Measurements from ENCODE around the gene FOCAD.
"Not testable (repeated sequence)": the region's sequence is repeated elsewhere in the genome, so short reads cannot be mapped to it uniquely, and the experiment has no call there.

FOCAD gene

DNA sequence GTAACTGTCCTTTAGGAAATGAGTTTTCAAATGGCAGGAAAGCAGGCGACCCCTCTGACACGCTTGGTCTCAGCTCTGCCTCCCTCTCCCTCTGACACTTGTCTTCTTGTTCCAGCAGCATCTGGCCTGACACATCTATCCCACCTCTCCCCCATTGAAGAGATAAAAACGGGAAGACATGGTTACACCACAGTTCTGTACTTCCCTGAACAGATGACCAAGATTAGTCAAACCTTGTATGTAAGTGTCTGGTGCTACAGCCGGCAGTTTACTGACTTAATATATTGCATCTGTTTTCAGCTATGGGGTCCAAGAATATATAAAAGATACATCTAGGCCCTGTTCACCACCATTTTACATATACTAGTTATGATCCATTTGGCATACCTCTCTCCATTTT lies 32.1 kb upstream of the FOCAD start:
- Mint-ChIP-seq H3K4me3 (no peak overlapping the region), H3K4me1 (no peaks in the 10 kb centered on the region), H3K36me3 (ENCODE audit: insufficient read depth) (no peaks in the 10 kb centered on the region), H3K27ac (ENCODE audit: low read depth) (no peak overlapping the region), H3K9me3 (no peaks in the 10 kb centered on the region), H3K27me3 (peaks cover 19% of the 10 kb centered on the region)
- ATAC-seq (replicated peaks; ENCODE audit: extremely low read depth, poor library complexity, severe bottlenecking) (no peak), DNase-seq (ENCODE audit: low spot score in 2 of 2) (no peak)

DNA sequence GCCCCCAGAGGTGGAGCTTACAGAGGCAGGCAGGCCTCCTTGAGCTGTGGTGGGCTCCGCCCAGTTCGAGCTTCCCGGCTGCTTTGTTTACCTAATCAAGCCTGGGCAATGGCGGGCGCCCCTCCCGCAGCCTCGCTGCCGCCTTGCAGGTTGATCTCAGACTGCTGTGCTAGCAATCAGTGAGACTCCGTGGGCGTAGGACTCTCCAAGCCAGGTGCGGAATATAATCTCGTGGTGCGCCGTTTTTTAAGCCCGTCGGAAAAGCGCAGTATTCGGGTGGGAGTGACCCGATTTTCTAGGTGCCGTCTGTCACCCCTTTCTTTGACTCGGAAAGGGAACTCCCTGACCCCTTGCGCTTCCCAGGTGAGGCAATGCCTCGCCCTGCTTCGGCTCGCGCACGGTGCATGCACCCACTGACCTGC lies 25.8 kb upstream of the FOCAD start:
- not testable (repeated sequence) for H3K36me3 Mint-ChIP-seq (ENCODE audit: insufficient read depth); H3K4me1 Mint-ChIP-seq; H3K9me3 Mint-ChIP-seq; ATAC-seq (replicated peaks; ENCODE audit: extremely low read depth, poor library complexity, severe bottlenecking); H3K4me3 Mint-ChIP-seq; H3K27me3 Mint-ChIP-seq
- peak overlapping the region; percentile 60 for H3K27ac Mint-ChIP-seq (ENCODE audit: low read depth)
- DNase-seq (ENCODE audit: low spot score in 2 of 2), result peak in 1 of 2 donors; percentile 28

DNA sequence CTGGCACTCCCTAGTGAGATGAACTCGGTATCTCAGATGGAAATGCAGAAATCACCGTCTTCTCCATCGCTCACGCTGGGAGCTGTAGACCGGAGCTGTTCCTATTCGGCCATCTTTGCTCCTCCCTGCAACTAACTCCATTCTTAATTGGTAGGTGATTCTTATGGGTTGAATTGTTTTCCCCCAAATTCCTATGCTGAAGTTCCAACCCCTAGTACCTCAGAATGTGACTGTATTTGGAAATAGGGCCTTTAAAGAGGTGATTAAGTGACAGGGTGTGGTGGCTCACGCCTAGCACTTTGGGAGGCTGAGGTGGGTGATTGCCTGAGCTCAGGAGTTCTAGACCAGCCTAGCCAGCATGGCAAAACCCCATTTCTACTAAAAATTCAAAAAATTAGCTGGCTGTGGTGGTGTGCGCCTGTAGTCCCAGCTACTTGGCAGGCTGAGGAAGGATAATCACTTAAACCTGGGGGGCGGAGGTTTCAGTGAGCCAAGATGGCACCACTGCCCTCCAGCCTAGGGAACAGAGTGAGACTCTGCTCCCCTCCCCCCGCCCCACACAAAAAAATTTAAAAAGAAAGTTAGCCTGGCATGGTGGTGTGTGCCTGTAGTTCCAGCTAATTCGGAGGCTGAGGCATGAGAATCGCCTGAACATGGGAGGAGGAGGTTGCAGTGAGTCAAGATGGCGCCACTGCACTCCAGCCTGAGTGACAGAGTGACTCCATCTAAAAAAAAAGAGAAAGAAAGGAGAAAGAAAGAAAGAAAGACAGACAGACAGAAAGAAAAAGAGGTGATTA lies 25.2 kb upstream of the FOCAD start:
- no peak for DNase-seq (ENCODE audit: low spot score in 2 of 2)
- no peaks in the 10 kb centered on the region for H3K4me1 Mint-ChIP-seq
- peak overlapping the region; percentile 60 for H3K27ac Mint-ChIP-seq (ENCODE audit: low read depth)
- H3K4me3 Mint-ChIP-seq, result no peak overlapping the region
- no peaks in the 10 kb centered on the region for H3K27me3 Mint-ChIP-seq
- H3K9me3 Mint-ChIP-seq, result no peaks in the 10 kb centered on the region
- ATAC-seq (replicated peaks; ENCODE audit: extremely low read depth, poor library complexity, severe bottlenecking), result peak; percentile 28
- H3K36me3 Mint-ChIP-seq (ENCODE audit: insufficient read depth), result peaks cover 6% of the 10 kb centered on the region

DNA sequence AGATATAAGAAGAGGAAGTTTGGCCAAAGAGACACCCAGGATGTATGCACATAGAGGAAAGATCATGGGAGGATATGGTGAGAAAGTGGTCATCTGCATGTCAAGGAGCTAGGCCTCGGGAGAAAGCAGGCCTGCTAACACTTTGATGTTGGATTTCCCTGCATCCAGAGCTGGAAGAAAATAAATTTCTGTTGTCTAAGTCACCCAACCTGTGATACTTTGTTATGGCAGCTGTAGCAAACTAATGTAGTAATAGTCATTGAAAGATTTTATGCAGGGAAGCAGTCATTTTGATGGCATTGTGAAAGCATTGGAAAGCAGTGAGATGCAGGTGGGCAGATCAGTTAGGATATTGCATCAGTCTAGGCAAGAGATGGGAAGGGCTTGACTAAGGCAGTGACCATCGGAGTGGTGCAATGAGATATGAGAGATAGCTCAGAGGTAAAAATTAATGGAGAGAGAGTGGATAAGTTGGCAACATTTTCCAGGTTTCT lies 24.5 kb upstream of the FOCAD start:
- H3K9me3 Mint-ChIP-seq, result no peaks in the 10 kb centered on the region
- no peaks in the 10 kb centered on the region for H3K4me1 Mint-ChIP-seq
- peaks cover 6% of the 10 kb centered on the region for H3K36me3 Mint-ChIP-seq (ENCODE audit: insufficient read depth)
- no peak overlapping the region for H3K27ac Mint-ChIP-seq (ENCODE audit: low read depth)
- no peak overlapping the region for H3K4me3 Mint-ChIP-seq
- ATAC-seq (replicated peaks; ENCODE audit: extremely low read depth, poor library complexity, severe bottlenecking) (no peak), DNase-seq (ENCODE audit: low spot score in 2 of 2) (no peak)
- H3K27me3 Mint-ChIP-seq, result no peaks in the 10 kb centered on the region

DNA sequence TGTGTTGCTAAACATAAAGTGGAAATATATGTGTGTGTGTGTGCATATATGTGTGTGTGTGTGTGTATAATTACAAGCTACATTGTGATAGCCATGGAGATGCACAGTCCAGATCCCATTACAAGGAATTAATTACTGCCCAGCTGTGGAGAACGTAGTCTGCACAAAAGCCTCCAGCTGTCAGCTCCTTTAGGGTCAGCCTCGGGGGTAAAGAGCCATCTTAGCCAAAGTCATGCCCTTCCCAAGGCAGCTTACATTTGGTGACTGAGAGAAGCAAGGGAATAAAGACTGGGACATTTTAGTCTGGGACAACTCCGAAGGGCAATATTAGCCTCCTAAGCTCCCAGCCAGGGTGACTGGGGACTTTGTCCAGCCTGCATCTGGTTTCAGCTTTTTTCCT lies 21.9 kb upstream of the FOCAD start:
- ATAC-seq (replicated peaks; ENCODE audit: extremely low read depth, poor library complexity, severe bottlenecking), result no peak
- Mint-ChIP-seq H3K27ac (ENCODE audit: low read depth) (no peak overlapping the region), H3K36me3 (ENCODE audit: insufficient read depth) (peaks cover 6% of the 10 kb centered on the region)

GRCh38 chr9:20663133-20663532 lies 20.9 kb upstream of the FOCAD start:
- no peak overlapping the region for H3K4me3 Mint-ChIP-seq
- H3K4me1 Mint-ChIP-seq, result no peaks in the 10 kb centered on the region
- H3K27me3 Mint-ChIP-seq, result no peaks in the 10 kb centered on the region
- no peak for ATAC-seq (replicated peaks; ENCODE audit: extremely low read depth, poor library complexity, severe bottlenecking)
- H3K36me3 Mint-ChIP-seq (ENCODE audit: insufficient read depth), result peaks cover 6% of the 10 kb centered on the region
- no peak for DNase-seq (ENCODE audit: low spot score in 2 of 2)
- no peak overlapping the region for H3K27ac Mint-ChIP-seq (ENCODE audit: low read depth)
- H3K9me3 Mint-ChIP-seq, result no peaks in the 10 kb centered on the region

More for the DNA sequence above, 21.9 kb upstream of the FOCAD start:
- Mint-ChIP-seq H3K4me1 (no peaks in the 10 kb centered on the region), H3K9me3 (no peaks in the 10 kb centered on the region), H3K27me3 (no peaks in the 10 kb centered on the region), H3K4me3 (no peak overlapping the region)
- no peak for DNase-seq (ENCODE audit: low spot score in 2 of 2)

DNA sequence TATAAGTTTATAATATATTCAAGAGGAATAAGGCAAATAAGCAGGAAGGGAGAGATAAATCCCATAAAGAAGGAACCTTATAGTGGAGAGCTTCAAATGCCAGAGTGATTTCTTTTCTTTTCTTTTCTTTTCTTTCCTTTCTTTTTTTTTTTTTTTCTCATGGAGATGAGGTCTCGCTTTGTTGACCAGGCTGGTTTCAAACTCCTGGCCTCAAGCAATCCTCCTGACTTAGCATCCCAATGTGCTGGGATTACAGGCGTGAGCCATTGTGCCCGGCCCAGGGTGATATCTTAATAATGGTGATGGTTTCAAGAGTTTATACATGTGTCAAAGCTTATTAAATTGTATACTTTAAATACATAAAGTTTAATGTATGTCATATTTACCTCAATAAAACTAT lies 19.6 kb upstream of the FOCAD start:
- Mint-ChIP-seq H3K9me3 (no peaks in the 10 kb centered on the region), H3K4me1 (no peaks in the 10 kb centered on the region), H3K27ac (ENCODE audit: low read depth) (no peak overlapping the region), H3K4me3 (no peak overlapping the region), H3K36me3 (ENCODE audit: insufficient read depth) (peaks cover 2% of the 10 kb centered on the region), H3K27me3 (no peaks in the 10 kb centered on the region)
- no peak for ATAC-seq (replicated peaks; ENCODE audit: extremely low read depth, poor library complexity, severe bottlenecking)
- no peak for DNase-seq (ENCODE audit: low spot score in 2 of 2)

GRCh38 chr9:20670395-20670794 lies 13.7 kb upstream of the FOCAD start:
- no peaks in the 10 kb centered on the region for H3K9me3 Mint-ChIP-seq
- no peaks in the 10 kb centered on the region for H3K4me1 Mint-ChIP-seq
- no peak overlapping the region for H3K27ac Mint-ChIP-seq (ENCODE audit: low read depth)
- no peaks in the 10 kb centered on the region for H3K36me3 Mint-ChIP-seq (ENCODE audit: insufficient read depth)
- no peaks in the 10 kb centered on the region for H3K27me3 Mint-ChIP-seq
- DNase-seq (ENCODE audit: low spot score in 2 of 2) (no peak), ATAC-seq (replicated peaks; ENCODE audit: extremely low read depth, poor library complexity, severe bottlenecking) (no peak)
- H3K4me3 Mint-ChIP-seq, result no peak overlapping the region

- ATAC-seq (replicated peaks; ENCODE audit: extremely low read depth, poor library complexity, severe bottlenecking), result no peak
- Mint-ChIP-seq H3K9me3 (no peaks in the 10 kb centered on the region), H3K27ac (ENCODE audit: low read depth) (no peak overlapping the region), H3K36me3 (ENCODE audit: insufficient read depth) (no peaks in the 10 kb centered on the region), H3K4me3 (no peak overlapping the region), H3K4me1 (no peaks in the 10 kb centered on the region), H3K27me3 (no peaks in the 10 kb centered on the region)
- DNase-seq (ENCODE audit: low spot score in 2 of 2), result no peak
Measured at GRCh38 chr9:20671635-20672034, 12.4 kb upstream of the FOCAD start.

DNA sequence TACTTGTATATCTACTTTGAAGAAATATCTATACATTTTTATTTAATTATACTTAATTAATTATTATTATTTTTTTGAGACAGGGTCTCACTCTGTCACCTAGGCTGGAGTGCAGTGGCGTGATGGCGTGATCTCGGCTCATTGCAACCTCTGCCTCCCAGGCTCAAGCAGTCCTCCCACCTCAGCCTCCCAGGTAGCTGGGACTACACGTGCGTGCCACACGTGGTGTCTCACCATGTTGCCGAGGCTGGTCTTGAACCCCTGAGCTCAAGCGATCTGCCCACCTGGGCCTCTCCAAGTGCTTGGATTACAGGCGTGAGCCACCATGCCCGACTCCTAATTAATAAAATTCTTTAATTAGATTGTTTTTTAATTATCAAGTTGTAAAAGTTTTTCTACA lies 10.5 kb upstream of the FOCAD start:
- not testable (repeated sequence) for DNase-seq (ENCODE audit: low spot score in 2 of 2); H3K27me3 Mint-ChIP-seq; H3K36me3 Mint-ChIP-seq (ENCODE audit: insufficient read depth); H3K4me3 Mint-ChIP-seq; ATAC-seq (replicated peaks; ENCODE audit: extremely low read depth, poor library complexity, severe bottlenecking); H3K9me3 Mint-ChIP-seq; H3K4me1 Mint-ChIP-seq; H3K27ac Mint-ChIP-seq (ENCODE audit: low read depth)

GRCh38 chr9:20681467-20681866 lies 2.6 kb upstream of the FOCAD start:
- DNase-seq (ENCODE audit: low spot score in 2 of 2) (no peak), ATAC-seq (replicated peaks; ENCODE audit: extremely low read depth, poor library complexity, severe bottlenecking) (no peak)
- no peak overlapping the region for H3K4me3 Mint-ChIP-seq
- H3K27me3 Mint-ChIP-seq, result no peaks in the 10 kb centered on the region
- H3K27ac Mint-ChIP-seq (ENCODE audit: low read depth), result no peak overlapping the region
- peaks cover 16% of the 10 kb centered on the region for H3K4me1 Mint-ChIP-seq
- no peaks in the 10 kb centered on the region for H3K9me3 Mint-ChIP-seq
- peaks cover 2% of the 10 kb centered on the region for H3K36me3 Mint-ChIP-seq (ENCODE audit: insufficient read depth)

GRCh38 chr9:20683351-20684034 lies 566 bp upstream of the FOCAD start:
- Mint-ChIP-seq H3K9me3 (no peaks in the 10 kb centered on the region), H3K36me3 (ENCODE audit: insufficient read depth) (peaks cover 2% of the 10 kb centered on the region), H3K27me3 (no peaks in the 10 kb centered on the region), H3K4me3 (peak overlapping the region; percentile 82), H3K27ac (ENCODE audit: low read depth) (no peak overlapping the region), H3K4me1 (peaks cover 16% of the 10 kb centered on the region)
- ATAC-seq (replicated peaks; ENCODE audit: extremely low read depth, poor library complexity, severe bottlenecking), result peak; percentile 45
- DNase-seq (ENCODE audit: low spot score in 2 of 2), result no peak

Data from central memory CD8-positive, alpha-beta T cell (primary cell).